Inferior parietal cortex (tissue), 1 donor: ENCODE results near the gene MTMR2.
"Not testable (repeated sequence)": the region's sequence is repeated elsewhere in the genome, so short reads cannot be mapped to it uniquely, and the experiment has no call there.

Source experiments
- DNase-seq: peaks from one replicate; pipeline ENCODE4 v3.0.0-alpha.2; 2016; ENCODE audit errors: extremely low spot score

MTMR2 gene

GRCh38 chr11:95816037-95816436, 107.9 kb downstream of the MTMR2 start:
- no peak for DNase-seq

GRCh38 chr11:95811052-95811451, 112.9 kb downstream of the MTMR2 start:
- DNase-seq = not testable (repeated sequence)

DNA sequence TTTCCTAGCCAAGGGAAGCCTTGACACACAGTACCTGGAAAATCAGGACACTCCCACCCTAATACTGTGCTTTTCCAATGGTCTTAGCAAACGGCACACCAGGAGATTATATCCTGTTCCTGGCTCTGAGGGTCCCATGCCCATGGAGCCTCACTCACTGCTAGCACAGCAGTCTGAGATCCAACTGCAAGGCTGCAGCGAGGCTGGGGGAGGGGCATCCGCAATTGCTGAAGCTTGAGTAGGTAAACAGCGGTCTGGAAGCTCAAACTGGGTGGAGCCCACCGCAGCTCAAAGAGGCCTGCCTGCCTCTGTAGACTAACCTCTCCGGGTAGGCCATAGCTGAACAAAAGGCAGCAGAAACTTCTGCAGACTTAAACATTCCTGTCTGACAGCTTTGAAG, 117.4 kb downstream of the MTMR2 start:
- DNase-seq = not testable (repeated sequence)

DNA sequence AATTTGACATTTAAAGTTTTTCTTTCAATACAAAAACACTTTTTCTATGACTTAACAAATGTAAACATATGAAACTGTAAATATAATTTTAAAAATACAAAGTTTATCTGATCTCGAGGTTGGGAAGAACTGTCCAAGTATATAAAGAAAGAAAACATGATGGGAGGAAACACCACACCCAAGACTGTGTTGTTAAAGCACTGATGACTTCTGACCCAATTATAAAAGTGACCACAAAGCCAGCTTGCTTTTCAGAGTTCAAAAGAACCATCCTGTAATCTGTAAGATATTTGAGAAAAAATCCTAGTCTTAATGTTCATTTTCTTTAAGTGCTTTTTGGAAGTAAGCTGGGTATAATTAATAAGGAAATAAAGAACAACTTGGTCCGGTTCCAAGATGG, 118.0 kb downstream of the MTMR2 start:
- no peak for DNase-seq

DNA sequence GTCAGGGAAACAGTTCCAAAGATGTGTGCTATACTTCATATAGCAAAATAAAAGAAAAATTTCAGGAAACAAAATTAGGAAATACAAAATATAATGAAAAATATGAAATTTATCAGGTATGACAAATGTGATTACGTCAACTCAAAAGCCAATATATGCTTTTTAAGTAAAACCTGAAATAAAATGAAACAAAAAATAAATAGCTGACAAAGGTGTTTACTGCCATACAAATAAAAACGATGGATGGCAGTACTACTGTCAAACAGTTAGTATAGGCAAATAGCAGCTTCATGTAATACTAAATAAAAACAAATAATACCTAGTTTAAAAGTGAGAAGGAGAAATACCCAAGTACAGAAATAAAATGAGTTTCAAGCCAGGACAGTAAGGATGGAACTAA, 119.9 kb downstream of the MTMR2 start:
- no peak for DNase-seq

GRCh38 chr11:95802806-95803205, 121.1 kb downstream of the MTMR2 start:
- no peak for DNase-seq

GRCh38 chr11:95800438-95800837, 123.5 kb downstream of the MTMR2 start:
- DNase-seq = no peak

- no peak for DNase-seq
Measured at GRCh38 chr11:95799546-95799945, 124.4 kb downstream of the MTMR2 start.

DNA sequence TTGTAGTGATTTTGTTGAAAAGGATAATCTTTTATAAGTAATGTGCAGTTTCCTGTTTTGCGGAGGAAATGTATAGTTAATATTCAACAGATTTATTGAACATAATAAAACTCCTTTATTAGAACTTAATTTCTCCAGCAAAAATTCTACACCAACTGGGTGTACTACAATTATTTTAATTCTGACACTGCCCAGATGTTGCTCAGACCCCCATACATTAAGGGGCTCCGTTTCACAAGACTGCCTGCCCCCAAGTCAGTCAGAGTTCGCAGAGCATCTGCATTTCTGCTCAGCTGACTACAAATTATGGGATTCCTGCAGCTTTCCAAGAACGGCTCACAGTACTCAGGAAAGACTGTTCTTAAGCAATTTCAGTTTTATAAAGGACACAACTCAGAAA, 127.4 kb downstream of the MTMR2 start:
- DNase-seq = no peak

DNA sequence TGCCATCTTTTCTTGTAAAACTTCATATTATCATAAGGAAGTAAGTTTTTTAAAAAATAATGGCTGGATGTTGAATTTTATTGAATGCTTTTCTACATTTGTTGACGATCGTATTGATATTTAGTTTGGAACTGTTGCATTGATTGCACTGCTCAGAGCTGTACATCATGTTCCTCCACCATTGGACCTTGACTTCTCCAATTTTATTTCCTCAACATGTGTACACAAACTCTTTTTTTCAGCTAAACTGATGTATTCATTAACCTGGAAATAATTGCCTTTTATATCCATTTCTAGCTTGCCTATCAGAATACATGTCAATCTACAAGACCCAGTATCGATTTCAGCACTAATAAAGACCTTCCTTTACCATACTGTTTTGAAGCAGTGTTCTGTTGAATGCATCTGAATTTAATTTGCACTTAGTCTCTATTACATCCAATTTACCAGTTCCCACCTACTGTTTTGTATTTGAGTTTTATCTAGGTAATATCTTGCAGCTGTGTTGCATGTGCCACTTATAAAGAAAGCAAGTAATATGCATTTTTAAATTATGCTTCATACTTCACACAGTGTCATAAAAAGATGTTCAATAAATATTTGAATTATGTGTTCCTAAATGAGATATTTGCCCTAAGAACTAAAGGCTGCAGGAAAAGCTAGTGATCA, 128.1 kb downstream of the MTMR2 start:
- no peak for DNase-seq

- no peak for DNase-seq
Measured at GRCh38 chr11:95794086-95794485, 129.8 kb downstream of the MTMR2 start.

GRCh38 chr11:95793116-95793515, 130.8 kb downstream of the MTMR2 start:
- DNase-seq = no peak

GRCh38 chr11:95792700-95793099, 131.2 kb downstream of the MTMR2 start:
- DNase-seq = no peak

DNA sequence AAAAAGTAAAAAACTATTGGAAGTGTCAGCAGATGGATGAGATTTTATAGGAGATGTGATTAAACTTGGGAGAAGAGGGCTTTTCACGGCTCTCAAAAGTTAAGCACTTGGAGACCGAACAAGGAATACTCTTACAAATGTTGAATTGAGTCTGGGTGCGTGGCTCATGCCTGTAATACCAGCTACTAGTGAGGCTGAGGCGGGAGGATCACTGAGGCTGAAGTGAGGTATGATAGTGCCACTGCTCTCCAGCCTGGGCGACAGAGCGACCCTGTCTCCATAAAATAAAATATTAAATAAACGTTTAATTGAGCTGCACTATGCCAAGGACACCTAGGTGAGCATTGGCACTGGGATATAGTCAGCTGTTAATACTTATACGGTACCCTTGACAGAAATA, 131.7 kb downstream of the MTMR2 start:
- no peak for DNase-seq

- DNase-seq = no peak
Measured at GRCh38 chr11:95791709-95792033, 132.2 kb downstream of the MTMR2 start.

DNA sequence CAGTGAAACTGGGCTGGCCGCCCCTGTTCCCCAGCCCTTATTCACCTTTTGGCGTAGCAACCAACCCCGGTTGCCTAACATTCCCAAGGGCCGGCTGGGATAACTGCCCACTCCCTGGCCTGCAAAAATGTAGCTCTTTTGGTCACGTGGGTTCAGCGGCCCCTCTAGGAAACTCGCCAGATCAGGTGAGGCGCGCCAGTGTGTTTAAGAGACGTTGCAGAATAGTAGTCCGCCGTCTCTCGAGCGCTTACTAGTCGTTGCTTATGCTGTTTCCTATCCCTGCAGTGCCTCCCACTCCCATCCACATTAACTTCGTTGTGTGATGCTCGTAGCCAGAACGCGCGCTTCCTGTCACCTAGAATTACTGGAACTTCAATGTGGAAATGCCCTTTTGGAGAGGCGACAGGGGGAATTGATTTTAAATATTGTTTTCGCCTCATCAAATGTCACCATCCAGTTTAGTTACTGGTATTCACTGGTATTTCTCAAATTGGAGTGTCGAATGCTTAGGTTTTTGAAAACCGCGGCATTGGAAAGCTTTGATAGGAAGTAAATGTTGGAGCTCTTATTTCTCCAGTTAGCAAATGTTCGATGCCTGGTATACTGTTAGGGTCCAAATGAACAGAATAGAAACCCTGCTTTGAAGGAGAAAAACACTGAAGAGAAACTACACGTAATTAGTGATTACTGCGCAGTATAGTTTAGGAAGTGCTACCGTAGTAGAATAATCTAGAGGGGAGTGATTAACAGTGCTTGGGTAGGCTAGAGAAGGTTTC, 132.8 kb downstream of the MTMR2 start:
- peak; percentile 46 for DNase-seq

DNA sequence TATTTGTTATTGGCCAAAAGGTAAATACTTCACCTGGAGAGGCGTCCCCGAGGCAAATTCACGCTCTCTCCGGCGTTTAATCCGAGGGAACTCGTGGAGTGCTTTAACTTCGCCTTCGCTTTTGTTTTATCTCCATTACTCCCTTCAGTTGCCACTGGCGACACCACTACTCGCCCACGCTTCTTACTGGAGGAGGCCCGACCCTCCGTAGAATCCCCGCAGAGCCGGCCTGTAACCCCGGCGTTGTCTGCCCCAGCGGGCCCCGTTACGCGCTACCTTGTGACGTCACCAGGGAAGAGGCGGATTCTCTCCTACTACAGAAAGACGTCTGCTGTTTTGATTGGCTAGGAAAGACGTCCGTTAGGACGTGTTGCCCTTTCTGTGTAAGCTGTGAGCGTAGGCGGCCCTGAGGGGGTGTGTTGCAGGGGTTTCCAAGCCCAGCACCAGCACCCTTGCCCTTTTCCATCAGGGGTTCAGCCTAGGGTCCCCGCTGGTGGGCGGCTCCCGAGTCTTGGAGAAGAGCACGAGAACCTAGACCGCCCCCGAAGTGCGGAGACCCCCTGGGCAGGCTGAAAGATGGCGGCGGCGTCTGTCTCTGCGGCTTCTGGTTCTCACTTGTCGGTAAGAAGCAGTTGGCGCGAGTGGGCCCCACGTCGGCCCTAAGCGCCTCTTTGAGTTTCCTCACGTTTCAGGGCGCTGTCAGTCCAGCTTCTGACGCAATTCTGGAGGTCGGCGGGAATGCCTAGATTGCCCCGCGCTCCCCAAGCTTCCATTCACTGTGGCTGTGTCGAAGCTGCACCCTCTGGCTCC, 133.6 kb downstream of the MTMR2 start, which contains the start of gene CEP57:
CEP57 (plus strand) TSS at position 376 of the 810 bp plus-strand sequence; CDS start at position 577, 201 bp downstream.
- peak; percentile 99 for DNase-seq

DNA sequence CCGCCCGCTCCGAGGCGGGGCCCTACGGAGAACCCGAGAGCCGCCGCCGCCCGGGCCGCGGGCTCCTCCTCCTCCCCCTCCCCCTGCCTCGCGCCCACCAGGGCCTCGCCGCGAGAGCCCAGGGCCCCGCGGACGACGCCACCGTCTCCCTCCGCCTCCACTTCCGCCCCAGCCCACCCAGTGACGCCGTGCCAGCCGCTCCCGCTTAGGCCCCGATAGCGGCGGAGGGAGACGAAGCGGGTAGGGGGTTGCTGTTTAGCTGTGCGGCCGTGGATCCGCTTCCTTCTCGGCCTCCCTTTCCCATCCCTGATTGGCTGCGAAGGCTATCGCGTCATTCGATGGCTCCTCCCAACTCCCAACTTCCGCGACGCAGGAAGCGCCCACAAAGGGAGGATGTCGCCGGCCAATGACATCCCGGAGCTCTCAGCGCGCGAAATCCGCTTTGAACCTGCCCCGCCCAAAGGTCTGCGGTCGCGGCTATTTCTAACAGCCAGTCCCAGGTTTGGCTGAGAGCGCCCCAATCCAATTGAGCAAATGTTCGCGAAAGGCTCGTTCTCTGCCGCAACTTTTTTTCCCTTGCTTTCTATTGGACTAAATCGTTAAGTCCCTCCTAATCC, 134.3 kb downstream of the MTMR2 start, which contains the start of gene FAM76B:
FAM76B (minus strand) TSS at position 277 of the 617 bp plus-strand sequence. CDS start 304 bp downstream, outside the sequence.
- peak; percentile 98 for DNase-seq

DNA sequence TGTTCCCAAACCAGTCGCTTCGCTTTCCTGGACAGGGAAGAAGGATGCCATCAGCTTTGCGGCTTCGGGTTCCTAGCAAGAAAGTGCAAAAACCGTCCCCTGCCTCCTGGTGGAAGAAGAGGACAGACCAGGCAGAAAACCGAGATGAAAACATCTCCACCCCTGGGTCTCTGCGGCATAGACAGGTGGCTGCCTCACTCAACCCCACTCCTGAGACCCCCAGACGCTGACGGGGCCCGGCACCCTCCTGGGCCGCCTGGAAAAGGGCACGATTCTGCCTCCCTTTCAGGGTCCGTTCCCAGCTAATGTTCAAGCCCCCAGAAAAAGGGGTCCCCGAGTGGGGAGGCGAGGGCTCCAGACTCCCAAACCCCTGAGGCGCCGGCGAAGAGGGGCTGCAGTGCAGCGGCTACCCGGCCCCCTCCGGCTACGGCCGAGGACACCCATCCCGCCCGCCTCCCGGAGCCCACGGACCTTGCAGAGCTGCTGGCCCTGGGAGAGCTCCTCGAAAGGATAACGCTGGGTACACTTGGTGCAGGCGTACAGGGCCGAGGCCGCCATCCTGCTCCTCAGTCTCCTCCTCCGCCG, 134.9 kb downstream of the MTMR2 start:
- DNase-seq = no peak
